Right ventricle myocardium superior (tissue), 1 donor: ENCODE results near the gene MAT2A. TPM values are rescaled to one million over a fixed set of nuclear protein-coding genes. Genes with fewer than 3 reads are reported as not detected.

Source experiments
- ATAC-seq: fragments of 200-7000 bp; cut with Tn5 transposase; one replicate; pipeline ENCODE4 v1.9.1; 2020; ENCODE audit warnings: mild to moderate bottlenecking; ENCODE audit not compliant: poor library complexity
- DNase-seq: peaks from one replicate; pipeline ENCODE4 v3.0.0-alpha.2; 2020
- intact Hi-C: fragments of 100-400 bp; cut with DNase I; formaldehyde crosslinking; loops from one replicate; pipeline ENCODE4 v1.11.2; 2022
- total RNA-seq: library from RNA; stranded (reverse); fragmentation: NEBNext Ultra II Directional; extraction: Animal tissue kit (Norgen Biotek cat#: 25700); gene quantifications from one replicate; pipeline ENCODE4 v1.2.1, GENCODE V29; 2021
- donor health status: DM: no; HTN: yes; CAD: no; lungs with severe emphysema.

The MAT2A gene
- total RNA-seq, 1 donor from 2014 or later, result 116 TPM

DNA sequence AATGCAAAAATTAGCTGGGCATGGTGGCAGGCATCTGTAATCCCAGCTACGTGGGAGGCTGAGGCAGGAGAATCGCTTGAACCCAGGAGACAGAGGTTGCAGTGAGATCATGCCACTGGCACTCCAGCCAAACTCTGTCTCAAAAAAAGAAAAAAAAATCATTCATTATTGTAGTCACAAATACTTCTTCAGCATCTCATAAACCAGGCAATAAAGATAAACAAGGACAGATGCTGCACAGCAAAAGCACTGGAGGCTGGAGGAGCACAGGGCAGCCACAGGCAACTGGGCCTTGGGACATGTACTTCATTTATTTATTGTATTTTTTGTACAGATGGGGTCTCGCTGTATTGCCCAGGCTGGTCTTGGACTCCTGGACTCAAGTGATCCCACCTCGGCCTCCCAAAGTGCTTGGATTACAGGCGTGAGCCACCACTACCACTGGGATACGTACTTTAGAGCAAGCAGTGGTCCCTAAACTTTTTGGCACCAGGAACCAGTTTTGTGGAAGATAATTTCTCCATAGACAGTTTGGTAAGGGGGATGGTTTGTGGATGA, 16.8 kb upstream of the MAT2A start:
- DNase-seq (no peak), ATAC-seq (no peak)
- intact Hi-C loops, result no loop called here

DNA sequence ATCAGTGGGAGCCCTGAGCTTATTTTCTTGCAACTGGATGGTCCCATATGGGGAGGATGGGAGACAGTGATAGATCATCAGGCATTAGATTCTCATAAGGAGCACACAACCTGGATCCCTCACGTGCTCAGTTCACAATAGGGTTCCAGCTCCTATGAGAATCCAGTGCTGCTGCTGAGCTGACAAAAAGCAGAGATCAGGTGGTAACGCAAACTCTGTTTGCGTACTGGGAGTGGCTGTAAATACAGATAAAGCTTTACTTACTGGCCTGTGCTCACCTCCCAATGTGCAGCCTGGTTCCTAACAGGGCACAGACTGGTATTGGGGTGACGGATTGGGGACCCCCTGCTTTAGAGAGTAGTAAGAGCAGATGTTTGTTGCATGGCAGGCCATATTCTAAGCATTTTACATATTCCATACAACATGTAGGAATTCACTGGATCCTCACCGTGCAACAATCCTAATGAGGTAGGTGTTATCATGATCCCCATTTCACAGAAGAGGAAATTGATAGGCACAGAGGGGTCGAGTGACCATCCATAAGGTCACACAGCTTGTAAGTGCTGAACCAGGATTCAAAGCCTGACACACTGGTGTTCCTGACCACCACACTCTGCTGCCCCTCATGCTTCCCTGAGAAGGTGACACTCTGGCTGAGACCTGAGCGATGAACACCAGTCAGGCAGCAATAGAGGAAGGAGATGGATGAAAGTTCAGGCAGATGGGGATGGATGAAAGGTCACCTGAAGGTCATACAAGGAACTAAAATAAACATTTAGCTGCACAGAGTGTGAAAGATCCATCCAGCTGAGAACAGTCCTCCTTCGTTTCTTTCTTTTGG, 15.7 kb upstream of the MAT2A start:
- intact Hi-C loops, result no loop called here

DNA sequence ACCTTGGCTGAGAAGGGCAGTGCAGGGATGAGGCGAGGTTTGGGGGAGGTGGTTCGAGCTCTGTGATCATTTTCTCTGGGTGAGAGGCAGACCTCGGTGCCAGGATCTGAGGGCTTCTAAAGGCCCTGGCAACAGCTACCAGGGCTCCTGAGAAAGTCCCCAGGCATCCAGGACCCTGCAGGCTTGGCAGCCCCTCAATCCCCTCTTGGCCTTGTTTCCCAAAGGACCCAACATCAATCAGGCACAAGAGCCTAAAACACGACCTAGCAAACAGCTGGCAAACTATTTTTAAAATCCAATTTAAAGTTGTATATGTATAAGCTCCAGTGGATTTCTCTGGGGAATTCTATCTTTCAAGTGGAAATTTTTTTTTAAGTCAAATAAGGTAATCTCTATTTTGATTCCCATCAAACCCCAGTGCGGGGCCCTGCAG, 15.0 kb upstream of the MAT2A start:
- no peak for DNase-seq
- intact Hi-C loops, result no loop called here
- peak; percentile 30 for ATAC-seq

More for the DNA sequence above, 15.7 kb upstream of the MAT2A start:
- ATAC-seq (peak; percentile 38), DNase-seq (no peak)

DNA sequence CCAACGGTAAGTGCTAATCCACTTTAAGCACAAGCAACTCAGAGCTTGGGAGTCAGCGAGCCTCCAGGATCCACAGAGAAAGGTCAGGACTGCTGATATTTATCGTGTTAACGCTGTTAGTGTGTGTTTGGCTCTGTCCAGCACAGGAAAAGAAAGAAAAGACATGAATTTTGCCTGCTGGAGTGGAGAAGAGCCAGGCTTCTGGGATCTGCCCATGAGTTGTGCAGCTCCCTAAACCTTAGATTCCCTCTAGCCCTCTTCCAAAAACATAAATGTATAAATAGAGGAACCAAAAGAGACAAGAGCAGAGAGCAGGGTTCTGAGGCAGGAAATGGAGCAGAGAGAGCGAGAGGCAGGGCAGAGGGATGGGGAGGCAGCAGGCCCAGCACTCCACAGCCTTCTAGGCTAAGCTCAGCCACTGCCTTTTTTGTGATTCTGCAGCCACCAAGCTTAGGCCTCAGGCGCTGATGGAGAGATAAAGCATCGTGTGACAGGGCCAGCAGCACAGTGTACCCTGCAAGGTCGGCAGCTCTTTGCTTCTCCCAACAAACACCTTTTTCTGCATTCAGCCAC, 14.5 kb upstream of the MAT2A start:
- ATAC-seq (peak; percentile 77), DNase-seq (no peak)
- intact Hi-C loops, result no loop called here

DNA sequence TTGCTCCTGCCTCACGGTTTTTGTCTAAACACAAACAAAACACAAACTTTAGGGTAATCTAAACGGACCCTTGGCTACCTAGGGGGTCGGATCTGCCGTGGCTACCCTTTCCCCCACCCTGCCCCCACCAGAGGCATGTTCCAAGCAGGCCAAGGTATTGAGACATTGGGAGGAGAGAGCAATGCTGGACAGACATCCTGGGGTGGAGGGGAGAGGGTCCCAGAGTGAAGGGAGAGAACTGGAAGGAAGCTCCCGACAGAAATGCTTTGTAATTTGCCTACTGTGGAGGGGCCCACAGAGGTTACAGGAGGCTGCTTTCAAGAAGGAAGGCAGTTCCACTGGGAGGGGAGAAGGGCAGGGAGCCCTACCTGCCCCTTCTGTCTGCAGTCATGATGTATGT, 13.9 kb upstream of the MAT2A start:
- DNase-seq (no peak), ATAC-seq (no peak)
- intact Hi-C loops, result no loop called here

DNA sequence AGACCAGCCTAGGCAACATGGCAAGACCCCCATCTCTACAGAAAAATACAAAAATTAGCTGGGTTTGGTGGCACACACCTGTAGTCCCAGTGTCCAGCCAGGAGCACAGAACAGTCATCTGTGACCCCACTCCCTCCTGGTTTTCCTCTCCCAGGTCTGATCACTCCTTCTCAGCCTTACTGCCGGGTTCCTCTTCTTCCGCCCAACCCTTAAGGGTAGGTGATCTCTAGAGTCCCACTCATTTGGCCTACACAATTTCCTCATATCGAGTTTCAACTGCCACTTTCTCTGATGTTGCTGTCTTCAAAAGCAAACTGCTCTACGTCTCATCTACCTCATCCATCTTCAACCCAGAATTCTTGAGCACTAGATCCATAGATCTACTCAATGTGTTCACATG, 13.4 kb upstream of the MAT2A start:
- intact Hi-C loops, result no loop called here
- ATAC-seq (no peak), DNase-seq (no peak)

DNA sequence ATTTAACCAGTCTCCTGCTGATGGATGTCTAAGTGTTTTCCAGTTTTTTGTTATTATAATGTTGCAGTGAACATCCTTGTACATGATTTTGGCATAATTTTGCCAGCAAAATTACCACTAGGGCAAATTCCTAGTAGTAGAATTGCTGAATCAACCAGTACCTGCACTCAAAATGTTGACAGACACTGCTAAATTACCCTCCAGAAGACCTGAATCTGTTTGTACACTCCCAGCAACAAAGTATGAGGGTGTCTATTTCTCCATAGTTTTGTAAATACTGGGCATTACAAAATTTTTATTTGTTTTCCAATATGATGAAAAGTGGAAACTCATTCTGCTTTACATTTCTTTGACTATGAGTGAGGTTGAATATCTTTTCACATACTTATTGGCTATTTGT, 11.2 kb upstream of the MAT2A start:
- intact Hi-C loops, result no loop called here
- no peak for DNase-seq
- no peak for ATAC-seq

DNA sequence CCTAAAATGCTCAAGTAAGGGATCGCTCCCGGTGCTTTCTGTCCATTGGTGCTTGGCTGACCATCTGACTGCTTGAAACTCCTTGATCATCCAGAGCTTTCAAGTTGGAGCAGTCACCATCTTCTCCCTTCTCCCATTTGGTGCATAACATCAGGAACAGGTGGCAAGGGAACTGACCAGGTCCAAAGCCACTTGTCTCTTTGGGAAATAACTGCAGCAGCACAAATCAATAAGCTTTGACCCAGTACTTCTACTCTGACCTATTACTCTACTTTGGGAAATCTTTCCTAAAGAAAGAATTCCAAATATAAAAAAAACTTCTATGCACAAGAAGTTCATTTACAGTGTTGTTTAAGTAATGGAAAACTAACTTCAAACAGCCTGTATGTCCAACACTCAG, 10.6 kb upstream of the MAT2A start:
- DNase-seq, result no peak
- intact Hi-C loops, result no loop called here
- no peak for ATAC-seq

DNA sequence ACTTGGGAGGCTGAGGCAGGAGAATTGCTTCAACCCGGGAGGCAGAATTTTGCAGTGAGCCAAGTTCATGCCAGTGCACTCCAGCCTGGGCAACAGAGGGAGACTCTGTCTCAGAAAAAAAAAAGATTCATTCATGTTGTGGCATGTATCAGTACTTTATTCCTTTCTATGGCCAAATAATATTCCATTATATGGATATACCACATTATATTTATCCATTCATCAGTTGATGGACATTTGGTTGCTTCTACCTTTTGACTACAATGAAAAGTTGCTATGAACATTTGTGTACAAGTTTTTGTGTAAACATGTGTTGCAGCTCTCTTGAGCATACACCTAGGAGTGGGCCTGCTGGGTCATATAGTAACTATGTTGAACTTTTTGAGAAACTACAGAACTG, 9.2 kb upstream of the MAT2A start:
- ATAC-seq (no peak), DNase-seq (no peak)
- intact Hi-C loops, result no loop called here

DNA sequence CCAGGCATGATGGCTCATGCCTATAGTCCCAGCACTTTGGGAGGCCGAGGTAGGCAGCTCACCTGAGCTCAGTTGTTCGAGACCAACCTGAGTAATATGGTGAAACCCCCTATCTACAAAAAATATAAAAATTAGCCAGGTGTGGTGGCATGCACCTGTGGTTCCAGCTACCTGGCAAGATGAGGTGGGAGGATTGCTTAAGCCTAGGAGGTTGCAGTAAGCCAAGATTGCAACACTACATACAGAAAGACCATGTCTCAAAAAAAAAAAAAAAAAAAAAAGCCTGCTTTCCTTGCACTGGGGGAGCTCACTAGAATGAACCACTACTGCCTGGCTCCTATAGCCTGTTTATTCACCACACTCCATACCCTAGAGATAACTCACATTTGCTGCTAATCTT, 7.4 kb upstream of the MAT2A start:
- ATAC-seq, result no peak

DNA sequence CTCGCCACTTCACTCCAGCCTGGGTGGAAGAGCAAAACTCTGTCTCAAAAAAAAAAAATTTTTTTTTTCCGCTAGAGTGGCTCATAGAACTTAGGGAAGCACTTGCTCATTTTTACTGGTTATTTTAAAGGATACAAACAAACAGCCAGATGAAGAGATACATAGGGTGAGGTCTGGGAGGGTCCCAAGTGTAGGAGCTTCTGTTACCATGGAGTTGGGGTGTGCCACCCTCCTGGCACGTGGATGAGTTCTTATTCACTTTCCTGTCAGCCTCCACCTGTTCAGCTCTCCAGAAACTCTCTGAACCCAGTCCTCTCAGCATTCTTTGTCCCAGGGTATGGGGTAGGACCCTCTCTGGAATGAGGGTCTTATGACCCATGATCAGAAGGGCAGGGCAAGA, 4.9 kb upstream of the MAT2A start:
- intact Hi-C loops, result no loop called here
- ATAC-seq (no peak), DNase-seq (no peak)

More for the DNA sequence above, 7.4 kb upstream of the MAT2A start:
- intact Hi-C loops, result no loop called here
- DNase-seq, result no peak

DNA sequence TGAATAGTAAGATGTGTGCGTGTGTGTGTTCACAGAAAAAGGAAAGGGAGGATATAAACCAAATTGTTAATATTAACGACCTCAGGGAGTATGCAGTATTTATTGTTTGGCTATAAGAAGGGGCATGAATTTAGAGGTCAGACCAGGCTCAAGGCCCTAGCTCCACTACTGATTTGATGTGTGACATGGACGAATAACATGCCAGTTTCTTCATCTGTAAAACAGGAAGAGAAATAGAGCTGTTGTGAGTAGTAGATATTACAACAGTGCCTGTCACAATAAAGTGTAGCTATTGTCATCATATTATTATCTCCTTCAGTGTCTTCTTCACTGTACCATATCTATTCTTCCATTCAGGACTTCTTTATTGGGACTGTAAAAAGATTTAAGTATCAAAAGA, 4.1 kb upstream of the MAT2A start:
- intact Hi-C loops, result loop anchor here (5.0 kb wide), 2 partner anchors 33 to 98 kb away; no protein-coding TSS in a partner anchor
- ATAC-seq, result no peak
- no peak for DNase-seq

DNA sequence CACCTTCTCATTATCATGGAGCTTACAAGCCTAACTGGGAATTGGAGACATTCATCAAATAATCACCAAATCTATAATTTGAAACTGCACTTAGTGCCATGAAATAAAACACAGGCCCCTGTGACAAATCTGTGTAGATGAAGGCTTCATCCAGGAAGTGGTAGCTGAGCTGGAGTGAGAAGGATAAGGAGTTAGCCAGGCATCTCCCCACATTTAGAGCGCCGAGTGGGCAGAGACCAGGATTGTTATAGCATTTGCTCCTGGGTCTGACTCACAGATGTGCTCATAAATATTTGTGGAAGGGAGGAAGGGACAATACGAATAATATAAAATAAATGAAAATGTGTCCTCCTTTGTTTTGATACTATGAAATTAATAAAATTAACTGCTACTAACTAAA, 2.5 kb upstream of the MAT2A start:
- DNase-seq (no peak), ATAC-seq (no peak)
- intact Hi-C loops, result loop anchor here (5.0 kb wide), 2 partner anchors 34 to 99 kb away; no protein-coding TSS in a partner anchor

DNA sequence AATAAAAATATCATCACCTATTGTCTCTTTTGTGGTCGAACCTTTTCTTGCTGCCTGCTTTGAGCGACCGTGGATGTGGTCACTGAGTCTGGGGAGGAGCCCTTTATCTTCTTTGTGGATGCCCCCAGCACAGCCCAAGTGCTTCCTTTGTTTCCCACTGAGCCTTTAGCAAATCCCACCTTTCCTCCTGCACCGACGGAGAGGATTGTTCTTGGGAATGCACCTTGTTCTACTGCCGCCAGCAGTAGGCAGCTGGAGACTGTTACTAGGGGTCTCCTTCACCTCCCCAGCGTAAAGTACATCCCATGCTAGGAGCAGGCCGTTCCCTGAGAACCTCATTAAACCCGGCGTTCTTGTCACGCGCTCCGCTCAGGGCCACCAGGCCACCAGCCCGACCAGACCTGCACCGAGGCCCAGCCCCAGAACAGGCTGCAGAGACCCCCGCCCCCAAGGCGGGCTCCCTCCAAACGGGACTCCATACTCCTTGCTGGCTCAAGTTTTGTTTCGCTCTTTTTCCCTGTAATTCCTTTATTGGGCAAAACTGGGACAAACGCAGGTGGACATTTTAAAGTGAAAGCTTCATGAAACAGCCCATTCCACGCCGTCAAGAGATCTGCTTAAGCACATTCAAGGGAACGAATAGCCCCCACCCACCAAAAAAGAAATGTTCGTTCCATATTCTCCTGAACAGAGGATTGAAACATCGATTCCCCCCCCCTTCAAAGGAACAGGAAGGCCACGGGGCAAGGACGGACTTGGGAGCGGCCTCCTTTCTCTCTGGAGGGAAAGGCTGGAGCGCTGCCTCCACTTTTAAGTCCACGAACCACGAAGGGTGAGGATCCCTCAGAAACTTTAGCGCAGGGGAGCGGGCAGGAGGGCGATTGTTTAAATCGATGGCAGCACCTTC, 1.1 kb upstream of the MAT2A start:
- DNase-seq, result peak; percentile 74
- intact Hi-C loops, result loop anchor here (5.0 kb wide), 2 partner anchors 36 to 101 kb away; no protein-coding TSS in a partner anchor
- peak; percentile 28 for ATAC-seq

DNA sequence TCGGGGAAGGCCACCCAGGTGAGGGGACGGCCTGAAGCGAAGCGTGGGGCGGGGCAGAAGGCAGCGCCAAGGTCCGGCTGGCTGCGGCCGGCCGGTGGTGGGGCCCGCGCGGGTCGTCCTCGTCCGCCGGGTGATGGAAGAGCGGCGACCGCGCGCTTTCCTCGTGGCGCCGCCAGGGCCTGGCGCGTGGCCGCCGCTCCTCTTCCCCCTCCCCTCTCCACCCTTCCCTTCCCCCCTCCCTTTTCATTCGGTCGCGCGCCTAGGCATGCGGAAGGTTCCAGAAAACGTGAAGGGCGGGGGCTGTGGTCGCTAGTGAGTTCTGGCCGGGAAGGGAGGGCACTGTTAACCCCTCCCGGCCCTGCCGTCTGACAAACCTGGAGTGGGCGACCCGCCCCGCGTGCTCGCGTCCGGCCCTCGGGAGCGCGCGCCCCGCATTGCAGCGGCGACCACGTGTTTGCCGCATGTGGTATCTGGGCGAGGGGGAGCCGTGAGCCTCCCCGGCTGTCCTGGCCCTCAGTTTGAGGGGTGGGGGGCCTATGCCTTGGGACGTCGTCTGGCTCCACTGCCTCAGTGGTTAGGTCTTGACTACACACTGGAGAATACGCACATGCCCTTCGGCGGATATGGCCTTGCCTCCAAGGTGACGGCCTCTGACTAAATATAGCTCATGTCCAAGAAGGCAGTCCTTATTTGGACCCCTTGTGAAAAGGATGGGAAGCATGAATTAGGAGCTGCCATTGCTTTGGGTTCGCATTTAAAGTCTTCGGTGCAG, 579 bp downstream of the MAT2A start:
- DNase-seq (peak; percentile 83), ATAC-seq (peak; percentile 66)
- intact Hi-C loops, result loop anchor here (5.0 kb wide), 2 partner anchors 37 to 102 kb away; no protein-coding TSS in a partner anchor

DNA sequence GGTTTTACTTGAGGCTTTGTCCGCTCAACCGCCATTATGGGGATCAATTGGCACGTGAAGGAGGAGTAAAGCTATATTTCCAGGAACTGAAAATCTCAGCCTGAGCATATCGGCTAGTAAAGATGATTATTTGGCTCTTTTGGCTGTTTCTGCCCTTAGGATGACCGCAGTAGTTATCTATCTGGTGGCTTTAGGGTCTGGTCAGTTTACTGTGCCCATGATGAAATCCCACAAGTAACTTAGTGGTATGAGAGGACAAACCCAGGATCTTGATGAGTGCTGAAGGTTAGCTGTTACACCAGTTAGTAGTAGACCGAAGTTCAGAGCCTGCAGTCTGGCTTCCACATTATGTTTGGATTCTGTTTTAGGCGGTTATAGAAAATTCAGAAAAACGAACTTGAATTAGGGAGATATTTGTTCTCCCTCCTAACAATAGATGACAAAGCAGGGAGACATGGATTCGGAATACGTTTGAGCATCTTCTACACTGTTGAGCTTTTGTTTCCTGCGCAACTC, 1.2 kb downstream of the MAT2A start:
- intact Hi-C loops, result no loop called here
- ATAC-seq (no peak), DNase-seq (no peak)

DNA sequence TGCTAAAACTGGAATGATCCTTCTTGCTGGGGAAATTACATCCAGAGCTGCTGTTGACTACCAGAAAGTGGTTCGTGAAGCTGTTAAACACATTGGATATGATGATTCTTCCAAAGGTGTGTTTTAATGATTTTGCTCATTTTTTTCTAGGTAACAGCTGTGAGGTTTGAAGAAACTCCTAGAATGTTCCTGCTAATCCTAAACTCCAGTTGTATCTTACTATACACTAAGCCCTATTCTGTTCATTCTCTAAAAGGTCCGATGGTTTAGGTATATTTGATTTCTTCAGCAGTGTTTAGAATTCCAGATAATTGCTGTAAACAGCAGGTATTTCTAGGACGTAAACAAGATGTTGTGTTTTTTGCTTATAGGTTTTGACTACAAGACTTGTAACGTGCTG, 2.3 kb downstream of the MAT2A start:
- intact Hi-C loops, result no loop called here
- no peak for DNase-seq
- ATAC-seq, result no peak
